Daoy (cell line): Measurements from ENCODE around the gene PTPN5. TPM values are rescaled to one million over a fixed set of nuclear protein-coding genes. Genes with fewer than 3 reads are reported as not detected.
"Not testable (repeated sequence)": the region's sequence is repeated elsewhere in the genome, so short reads cannot be mapped to it uniquely, and the experiment has no call there.

Source experiments
- DNase-seq: peaks from one replicate; pipeline ENCODE4 v3.0.0-alpha.2; 2015; ENCODE audit warnings: low read depth
- total RNA-seq: library from RNA; depleted of rRNA; stranded (reverse); fragments of >200 nt; shearing (Covaris generic); gene quantifications from 2 replicates; pipeline ENCODE4 v1.2.3, GENCODE V29; 2014; rRNA removed

PTPN5 gene
- total RNA-seq, 1 experiment from 2014 or later: 0.29 TPM

DNA sequence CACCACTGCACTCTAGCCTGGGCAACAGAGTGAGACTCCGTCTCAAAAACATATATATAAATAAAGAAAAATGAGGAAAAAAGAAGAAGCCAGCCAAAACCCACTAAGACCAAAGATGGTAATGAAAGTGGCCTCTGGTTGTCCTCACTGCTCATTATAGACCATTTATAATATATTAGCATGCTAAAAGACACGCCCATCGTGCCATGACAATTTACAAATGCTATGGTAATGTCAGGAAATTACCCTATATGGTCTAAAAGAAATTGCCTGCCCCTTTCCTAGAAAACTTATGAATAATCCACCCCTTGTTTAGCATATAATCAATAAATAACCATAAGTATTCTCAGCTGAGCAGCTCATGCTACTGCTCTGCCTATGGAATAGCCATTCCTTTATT is 109.1 kb downstream of the PTPN5 start:
- no peak for DNase-seq

GRCh38 chr11:18681949-18682348 is 109.6 kb downstream of the PTPN5 start:
- not testable (repeated sequence) for DNase-seq

Other genes starting within 250 kb of the PTPN5 start
- gene UEVLD, start 203.1 kb downstream of the PTPN5 start, total RNA-seq: 21.9 and 28.6 TPM in 2 replicates
- gene MISFA, start 192.0 kb downstream of the PTPN5 start, total RNA-seq: 0.63 and 6.4 TPM in 2 replicates
- gene SPTY2D1, start 157.5 kb downstream of the PTPN5 start, total RNA-seq: 12.5 and 19.8 TPM in 2 replicates
- 0.40 and 0.65 TPM in 2 replicates for gene TMEM86A, start 93.0 kb downstream of the PTPN5 start, total RNA-seq
- gene IGSF22, start 65.6 kb downstream of the PTPN5 start, total RNA-seq: not detected in 2 replicates
- not detected in 2 replicates for gene MRGPRX1, start 147.6 kb upstream of the PTPN5 start, total RNA-seq